Measurements from ENCODE around the gene TENM3.

Gene TENM3

DNA sequence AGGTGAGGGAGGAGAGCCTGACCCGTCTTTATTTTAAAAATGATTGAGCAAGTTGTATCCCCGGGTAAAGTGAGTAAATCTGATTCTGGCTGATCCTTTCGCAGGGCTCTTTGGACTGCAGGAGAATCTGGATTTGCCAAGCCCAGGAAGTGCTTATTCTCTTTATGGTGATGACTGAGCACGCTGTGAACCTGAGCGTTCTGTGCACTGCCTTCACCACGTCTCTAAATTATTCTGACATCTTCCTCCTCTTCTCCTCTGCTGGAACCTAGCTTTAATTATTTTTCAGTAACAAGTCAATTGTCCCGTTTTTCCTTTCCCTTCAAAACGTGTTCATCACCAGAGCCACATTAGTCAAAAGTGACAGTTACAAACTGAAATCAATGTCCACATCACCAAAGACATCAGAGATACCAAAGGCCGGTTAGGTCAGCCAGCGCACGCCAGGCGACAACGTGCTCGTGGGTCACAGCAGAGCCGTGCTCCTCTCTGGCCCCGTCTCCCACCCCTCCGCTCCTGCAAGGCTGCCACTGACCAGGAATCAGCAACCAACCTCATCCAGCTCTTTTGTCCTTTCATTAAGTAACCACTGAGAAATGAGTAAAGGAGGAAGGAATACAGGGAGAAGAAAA lies 599.7 kb downstream of the TENM3 start:
- DNase-seq (ENCODE audit: low read depth): no peak

GRCh38 chr4:182843808-182844325 lies 600.7 kb downstream of the TENM3 start:
- no peak for DNase-seq (ENCODE audit: low read depth)

GRCh38 chr4:182845618-182846017 lies 602.4 kb downstream of the TENM3 start:
- DNase-seq (ENCODE audit: low read depth): no peak

DNA sequence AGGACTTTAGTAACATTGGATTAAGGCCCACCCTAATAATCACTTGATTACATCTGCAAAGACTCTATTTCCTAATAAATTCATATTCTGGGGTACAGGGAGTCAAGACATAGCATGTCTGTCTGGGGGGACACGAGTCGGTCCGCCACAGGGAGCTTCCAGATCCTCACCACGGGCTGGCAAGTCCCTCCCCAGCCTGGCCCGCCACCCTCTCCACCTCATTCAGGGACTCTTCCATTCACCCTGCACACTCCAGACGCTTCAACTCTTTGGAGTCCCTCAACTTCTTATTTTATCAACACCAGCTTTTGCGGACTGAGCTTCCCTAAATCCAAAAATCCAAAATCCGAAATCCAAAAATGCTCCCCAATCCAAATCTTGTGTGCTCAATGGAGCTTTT lies 602.8 kb downstream of the TENM3 start:
- DNase-seq (ENCODE audit: low read depth): no peak

DNA sequence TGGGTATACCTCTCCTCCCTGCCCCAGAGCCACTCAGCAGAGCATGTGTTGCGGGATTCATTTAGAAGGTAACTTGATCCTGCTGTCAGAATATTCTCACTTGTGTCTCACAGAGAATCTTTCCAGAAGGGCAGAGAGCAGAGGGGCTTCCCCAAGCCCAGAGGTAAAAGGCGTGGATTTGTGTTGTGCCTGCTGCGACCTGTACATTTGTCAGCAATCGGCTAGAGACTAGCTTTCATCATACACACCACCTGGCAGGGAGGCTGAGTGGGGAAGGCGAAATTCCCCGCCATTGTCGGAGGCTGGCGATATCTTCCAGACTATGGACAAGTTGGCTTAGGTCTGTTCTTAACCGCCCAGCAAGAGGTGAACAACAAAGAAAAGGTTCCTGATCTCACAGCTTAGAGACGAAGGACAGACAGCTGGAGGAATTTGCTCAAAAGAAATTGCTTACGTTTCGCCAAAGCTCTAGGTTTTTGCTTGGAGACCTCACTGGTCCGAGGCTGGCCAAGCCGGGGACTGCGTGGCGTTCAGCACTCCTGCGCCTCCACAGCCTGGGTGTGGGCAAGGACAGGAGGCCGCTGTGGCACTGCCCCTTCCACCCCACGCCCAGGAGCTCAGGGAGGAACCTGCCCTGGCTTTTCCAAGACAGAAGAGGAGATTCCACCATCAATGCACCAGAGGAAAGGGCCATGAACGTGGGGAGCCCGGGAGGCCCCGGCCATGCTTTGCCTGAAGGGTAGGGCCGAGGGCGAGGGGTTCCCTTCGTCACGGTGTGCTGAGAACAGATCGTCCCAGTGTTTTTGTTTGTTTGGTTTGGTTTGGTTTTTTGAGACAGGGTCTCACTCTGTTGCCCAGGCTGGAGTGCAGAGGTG lies 604.6 kb downstream of the TENM3 start:
- DNase-seq (ENCODE audit: low read depth): no peak

- no peak for DNase-seq (ENCODE audit: low read depth)
Measured at GRCh38 chr4:182848685-182849084, 605.5 kb downstream of the TENM3 start.

Measured in fibroblast of gingiva (primary cell).